Prostate gland (tissue), 2 donors: ENCODE data around the gene NCAM1. TPM values are rescaled to one million over a fixed set of nuclear protein-coding genes. Genes with fewer than 3 reads are reported as not detected.

Experiments used
- DNase-seq: peaks from one replicate; pipeline ENCODE4 v3.0.0-alpha.2; 2019; ENCODE audit warnings: low spot score
- H3K27ac ChIP-seq, 2 donors: fragments of 200-600 bp; sonication (generic); 2 replicates each; pipeline ENCODE4 v1.5.1; 2017 to 2019
- H3K27me3 ChIP-seq: fragments of 200-600 bp; sonication (generic); replicated peaks from 2 replicates; pipeline ENCODE4 v1.5.1; 2019; ENCODE audit not compliant: insufficient read depth
- H3K36me3 ChIP-seq, 2 donors: fragments of 200-600 bp; sonication (generic); 1 replicate in 1 of 2; 2 replicates in 1 of 2; pipeline versions ENCODE4 v1.5.1 to v1.8.1; 2017 to 2019
- H3K4me1 ChIP-seq: fragments of 200-600 bp; sonication (generic); replicated peaks from 2 replicates; pipeline ENCODE4 v1.5.1; 2019
- H3K4me3 ChIP-seq, 2 donors: fragments of 200-600 bp; sonication (generic); 2 replicates each; pipeline ENCODE4 v1.5.1; 2017 to 2019
- H3K9me3 ChIP-seq: fragments of 200-600 bp; sonication (generic); 2 replicates; pipeline ENCODE4 v1.5.1; 2017
- CTCF ChIP-seq, 4 experiments: fragments of 200-600 bp in 2 of 4; fragments of 450-650 bp in 2 of 4; sonication (generic) in 2 of 4; IDR thresholded peaks; 1 replicate in 3 of 4; 2 replicates in 1 of 4; pipeline ENCODE4 v1.5.1; 2016 to 2019; ENCODE audit warnings: antibody characterized with exemption in 4 of 4, mild to moderate bottlenecking in 2 of 4, moderate library complexity in 2 of 4
- POLR2A ChIP-seq: fragments of 450-650 bp; IDR thresholded peaks from one replicate; pipeline ENCODE4 v1.6.1; 2016; ENCODE audit warnings: antibody characterized with exemption, mild to moderate bottlenecking
- POLR2AphosphoS5 ChIP-seq: sonication (generic); formaldehyde crosslinking; IDR thresholded peaks from one replicate; pipeline ENCODE4 v1.6.1; 2017; ENCODE audit warnings: antibody characterized with exemption
- WGBS: methylation state at CpG from one replicate; pipeline ENCODE4 v1.1.5; 2018; 5-methylcytosine and 5-hydroxymethylcytosine counted together
- intact Hi-C: fragments of 100-400 bp; cut with DNase I; formaldehyde crosslinking; loops from one replicate; pipeline ENCODE4 v1.14.2; 2022
- total RNA-seq, 2 donors: library from RNA; depleted of rRNA; stranded (reverse); fragments of >200 nt; gene quantifications; one replicate each; pipeline ENCODE4 v1.1.0, GENCODE V29; 2016

Gene NCAM1
- total RNA-seq, 2 donors from 2014 or later: 3.8 to 39.7 TPM

DNA sequence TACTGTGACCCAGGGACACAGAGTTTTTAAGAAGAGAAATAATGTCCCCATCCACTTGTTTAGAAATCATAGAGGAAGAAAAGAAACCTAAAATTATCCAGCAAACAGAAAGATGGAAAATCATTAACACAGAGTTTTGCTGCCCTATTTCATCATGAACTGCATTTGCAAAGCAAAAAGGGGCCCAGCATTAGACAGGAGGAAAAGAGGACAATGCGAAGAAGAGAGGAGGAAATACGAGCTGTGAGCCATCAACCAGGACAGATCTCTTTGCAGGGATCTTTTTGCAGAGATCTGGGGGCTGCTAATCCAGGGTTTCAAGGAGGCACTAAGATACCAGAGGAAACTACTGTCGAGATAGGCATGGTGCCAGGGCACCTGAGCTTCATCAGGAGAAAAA lies 14.4 kb upstream of the NCAM1 start:
- 77% methylated on average over 3 of the region's 3 CpGs for WGBS
- no peak overlapping the region for H3K4me3 ChIP-seq
- no peaks in the 10 kb centered on the region for H3K36me3 ChIP-seq
- no peaks in the 10 kb centered on the region for H3K27me3 ChIP-seq
- no peaks in the 10 kb centered on the region for H3K4me1 ChIP-seq
- intact Hi-C loops: no loop called here
- no peak for DNase-seq
- H3K27ac ChIP-seq: no peak overlapping the region
- TF ChIP-seq POLR2A (no peak), CTCF (IDR thresholded peaks at IDR 0.05) (no peak), POLR2AphosphoS5 (no peak)
- no peaks in the 10 kb centered on the region for H3K9me3 ChIP-seq

DNA sequence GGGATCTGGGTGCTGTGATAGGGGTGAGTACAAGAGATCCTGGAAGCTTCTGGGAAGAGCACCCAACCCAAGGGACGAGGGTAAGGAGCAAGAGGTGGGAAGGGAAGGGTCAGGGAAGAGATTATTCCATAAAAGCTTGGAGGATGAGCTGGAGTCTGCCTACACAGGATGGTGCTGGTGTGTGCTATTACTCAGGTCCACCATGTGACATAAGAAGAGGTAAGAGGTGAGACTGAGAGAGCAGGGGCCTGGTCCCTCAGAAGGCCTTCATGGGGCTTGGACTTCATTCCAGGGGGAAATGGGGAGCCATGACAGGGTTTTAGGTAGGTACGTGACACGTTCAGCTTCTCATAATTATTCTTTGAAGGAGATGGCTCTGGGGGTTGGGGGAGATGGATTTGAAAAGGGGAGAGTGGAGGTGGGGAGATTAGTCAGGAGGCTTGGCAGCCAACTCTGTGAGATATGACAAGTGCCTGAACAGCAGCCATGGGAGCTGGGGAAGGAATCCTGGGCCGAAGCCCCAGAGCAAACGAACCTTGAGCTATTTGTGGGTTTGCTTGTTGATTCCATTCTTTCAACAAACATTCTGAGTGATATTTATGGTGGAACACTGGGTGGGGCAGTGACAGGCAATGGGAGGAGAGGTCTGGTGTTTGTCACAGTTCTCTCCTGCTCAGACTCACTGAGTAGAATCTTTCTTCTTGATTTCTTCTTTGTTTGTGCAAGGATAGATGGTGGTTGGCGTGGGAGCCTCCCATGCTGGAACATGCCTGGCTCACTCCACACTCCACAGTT lies 11.2 kb upstream of the NCAM1 start:
- H3K9me3 ChIP-seq: no peaks in the 10 kb centered on the region
- no peak for DNase-seq
- intact Hi-C loops: no loop called here
- no peak for TF ChIP-seq POLR2AphosphoS5
- no peak for TF ChIP-seq POLR2A
- TF ChIP-seq CTCF (IDR thresholded peaks at IDR 0.05): no peak
- H3K27me3 ChIP-seq: no peaks in the 10 kb centered on the region
- WGBS: 56% methylated on average over 6 of the region's 6 CpGs
- H3K4me1 ChIP-seq: no peaks in the 10 kb centered on the region
- no peak overlapping the region for H3K4me3 ChIP-seq
- no peaks in the 10 kb centered on the region for H3K36me3 ChIP-seq
- no peak overlapping the region for H3K27ac ChIP-seq

GRCh38 chr11:112958670-112959069 lies 2.5 kb upstream of the NCAM1 start:
- intact Hi-C loops: no loop called here
- Histone ChIP-seq H3K36me3 (no peaks in the 10 kb centered on the region), H3K9me3 (no peaks in the 10 kb centered on the region), H3K4me3 (no peak overlapping the region), H3K4me1 (no peaks in the 10 kb centered on the region), H3K27me3 (peaks cover 14% of the 10 kb centered on the region), H3K27ac (no peak overlapping the region)
- no peak for TF ChIP-seq CTCF (IDR thresholded peaks at IDR 0.05)
- WGBS: 44% methylated on average over 4 of the region's 4 CpGs
- DNase-seq: no peak

DNA sequence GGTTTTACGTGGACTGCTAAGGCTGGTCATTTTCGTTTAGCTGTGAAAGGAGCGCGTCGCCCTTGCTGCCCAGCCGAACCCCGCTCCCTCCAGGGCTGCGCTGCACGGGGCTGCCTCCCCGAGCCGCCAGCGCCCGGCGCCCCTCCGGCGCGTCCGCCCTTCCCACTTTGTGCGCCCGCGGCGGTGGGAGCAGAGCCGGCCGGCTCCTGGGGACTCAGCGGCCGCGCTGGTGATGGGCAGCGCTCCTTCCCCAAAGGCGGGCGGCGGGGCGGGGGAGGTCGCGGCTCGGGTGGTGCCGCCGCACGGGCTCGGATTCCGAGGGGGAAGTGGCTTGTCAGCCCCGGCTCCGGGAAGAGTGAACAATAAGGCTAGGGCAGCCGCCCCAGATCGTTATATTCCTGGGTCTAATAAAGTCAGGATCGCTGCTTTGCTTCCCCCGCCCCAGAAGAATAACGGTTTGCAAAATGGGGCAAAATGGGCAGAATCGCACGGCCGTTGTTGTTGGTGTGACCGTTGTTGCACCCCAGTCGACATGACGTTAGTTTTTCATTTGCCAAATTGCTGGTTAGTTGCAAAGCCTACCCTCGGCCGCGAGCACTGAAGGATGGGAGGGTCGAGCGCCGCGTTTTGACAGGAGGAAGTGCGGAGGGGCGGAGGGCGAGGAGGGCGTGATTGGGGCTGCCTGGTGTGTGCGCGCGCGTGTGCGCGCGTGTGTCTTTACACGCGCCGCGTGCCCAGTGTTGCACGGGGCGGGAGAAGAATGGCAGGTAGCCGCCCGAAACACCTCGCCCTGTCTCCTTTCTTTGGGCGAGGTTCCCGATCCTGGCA lies 745 bp downstream of the NCAM1 start:
- Histone ChIP-seq H3K36me3 (no peaks in the 10 kb centered on the region), H3K4me3 (peak overlapping the region; percentile 31 to 36), H3K27ac (no peak overlapping the region), H3K27me3 (peaks cover 14% of the 10 kb centered on the region), H3K4me1 (no peaks in the 10 kb centered on the region), H3K9me3 (no peaks in the 10 kb centered on the region)
- TF ChIP-seq POLR2A: no peak
- TF ChIP-seq POLR2AphosphoS5: no peak
- TF ChIP-seq CTCF (IDR thresholded peaks at IDR 0.05): no peak
- WGBS: under 1% methylated on average over 61 of the region's 82 CpGs
- intact Hi-C loops: loop anchor here (5.0 to 10.0 kb wide), 3 partner anchors 150 to 667 kb away; no protein-coding TSS in a partner anchor
- DNase-seq: no peak
